Uterus (tissue), 4 donors: ENCODE results near the gene VIPR2. TPM values are rescaled to one million over a fixed set of nuclear protein-coding genes. Genes with fewer than 3 reads are reported as not detected.

Source experiments
- DNase-seq, 2 donors: peaks; one replicate each; pipeline ENCODE4 v3.0.0-alpha.2; 2019 to 2020
- H3K27ac ChIP-seq, 2 donors: fragments of 200-600 bp; sonication (generic); 1 replicate in 1 of 2; 2 replicates in 1 of 2; pipeline ENCODE4 v1.5.1; 2016 to 2018
- H3K27me3 ChIP-seq, 2 donors: fragments of 200-600 bp; sonication (generic); one replicate each; pipeline ENCODE4 v1.5.1; 2018 to 2019; ENCODE audit warnings: control low read depth in 1 of 2
- H3K36me3 ChIP-seq, 2 donors: fragments of 200-600 bp; sonication (generic); one replicate each; pipeline ENCODE4 v1.5.1; 2019; ENCODE audit warnings: control low read depth in 1 of 2
- H3K4me1 ChIP-seq, 2 donors: fragments of 200-600 bp; sonication (generic); one replicate each; pipeline ENCODE4 v1.5.1; 2018 to 2019; ENCODE audit warnings: control low read depth in 1 of 2
- H3K4me3 ChIP-seq, 2 donors: fragments of 200-600 bp; sonication (generic); 1 replicate in 1 of 2; 2 replicates in 1 of 2; pipeline ENCODE4 v1.5.1; 2018 to 2019; ENCODE audit warnings: mild to moderate bottlenecking in 1 of 2
- H3K9me3 ChIP-seq, 2 donors: fragments of 200-600 bp; sonication (generic); one replicate each; pipeline ENCODE4 v1.5.1; 2019; ENCODE audit warnings: control low read depth in 1 of 2
- CTCF ChIP-seq, 4 experiments: fragments of 200-600 bp in 2 of 4; fragments of 450-650 bp in 2 of 4; sonication (generic) in 2 of 4; IDR thresholded peaks; one replicate each; pipeline ENCODE4 v1.5.1; 2016 to 2019; ENCODE audit warnings: antibody characterized with exemption in 4 of 4, mild to moderate bottlenecking in 2 of 4, moderate library complexity in 1 of 4
- POLR2A ChIP-seq, 2 donors: fragments of 450-650 bp; IDR thresholded peaks; one replicate each; pipeline ENCODE4 v1.6.1; 2016; ENCODE audit warnings: antibody characterized with exemption in 2 of 2, mild to moderate bottlenecking in 1 of 2, moderate library complexity in 1 of 2
- intact Hi-C: fragments of 100-400 bp; cut with DNase I; formaldehyde crosslinking; loops from one replicate; pipeline ENCODE4 v1.15.1; 2023; ENCODE audit warnings: low total_unique reads
- total RNA-seq, 4 donors: library from RNA; depleted of rRNA in 3 of 4; stranded (reverse); fragments of >200 nt in 3 of 4; gene quantifications; one replicate each; pipeline versions ENCODE4 v1.1.0 to v1.2.4, GENCODE V29; 2014 to 2023
- donor health status: DM: yes; HTN: yes; CAD: no.

The VIPR2 gene, protein sequence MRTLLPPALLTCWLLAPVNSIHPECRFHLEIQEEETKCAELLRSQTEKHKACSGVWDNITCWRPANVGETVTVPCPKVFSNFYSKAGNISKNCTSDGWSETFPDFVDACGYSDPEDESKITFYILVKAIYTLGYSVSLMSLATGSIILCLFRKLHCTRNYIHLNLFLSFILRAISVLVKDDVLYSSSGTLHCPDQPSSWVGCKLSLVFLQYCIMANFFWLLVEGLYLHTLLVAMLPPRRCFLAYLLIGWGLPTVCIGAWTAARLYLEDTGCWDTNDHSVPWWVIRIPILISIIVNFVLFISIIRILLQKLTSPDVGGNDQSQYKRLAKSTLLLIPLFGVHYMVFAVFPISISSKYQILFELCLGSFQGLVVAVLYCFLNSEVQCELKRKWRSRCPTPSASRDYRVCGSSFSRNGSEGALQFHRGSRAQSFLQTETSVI
- 1 to 10 TPM; 3.1 to 9.8 (median 4.5) TPM for total RNA-seq

DNA sequence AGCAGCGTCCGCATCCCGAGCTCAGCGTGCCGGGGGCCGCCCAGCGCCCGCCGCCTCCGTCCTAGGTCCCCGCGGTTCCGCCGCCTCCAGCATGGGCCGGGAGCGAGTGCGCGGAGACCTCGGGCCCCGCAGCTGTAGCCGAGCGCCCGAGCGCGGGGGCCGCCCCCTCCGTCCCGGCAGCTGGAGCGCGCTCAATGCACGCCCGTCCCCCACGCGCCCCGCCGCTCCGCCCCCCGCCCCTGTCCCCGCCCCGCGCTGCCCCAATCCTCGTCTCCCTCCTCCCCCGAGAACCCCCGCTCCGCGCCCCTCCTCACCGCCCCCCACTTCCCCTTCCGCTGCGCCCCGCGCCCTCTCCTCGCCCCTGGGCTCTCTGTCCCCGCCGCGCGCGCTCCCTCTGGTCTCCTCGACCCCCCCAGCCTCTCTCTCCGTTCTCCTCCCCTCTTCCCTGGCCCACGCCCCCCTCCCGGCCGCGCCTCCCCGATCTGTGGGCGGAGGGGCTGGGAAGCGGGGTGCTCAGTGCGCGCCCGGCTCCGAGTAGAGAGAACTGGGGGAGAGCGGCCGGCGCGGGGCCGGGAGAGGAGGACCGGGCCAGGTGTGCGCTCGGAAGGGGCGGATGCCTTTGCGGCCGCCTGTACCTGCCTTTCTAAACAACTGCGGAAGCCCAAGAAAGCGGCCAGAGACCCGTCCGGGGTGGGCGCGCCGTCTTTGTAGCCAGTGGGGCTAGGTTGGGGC lies at the start of gene VIPR2:
VIPR2 (minus strand) TSS at position 110 of the 732 bp plus-strand sequence; CDS start at position 14, 96 bp downstream.
- peak within 1 kb of the TSS; percentile 51 to 78 for H3K4me3 ChIP-seq
- H3K4me1 ChIP-seq, result peaks cover 0 to 7% of the 10 kb centered on the region in 2 donors
- intact Hi-C loops, result no loop called here
- H3K27me3 ChIP-seq, result no peaks in the 10 kb centered on the region
- peak; percentile 49 to 56 for DNase-seq
- H3K36me3 ChIP-seq, result no peaks in the 10 kb centered on the region
- H3K27ac ChIP-seq, result peak within 1 kb of the TSS; percentile 62 to 80
- TF ChIP-seq POLR2A (IDR thresholded peaks at IDR 0.05), result no peak
- TF ChIP-seq CTCF (IDR thresholded peaks at IDR 0.05), result no peak
- H3K9me3 ChIP-seq, result no peaks in the 10 kb centered on the region

DNA sequence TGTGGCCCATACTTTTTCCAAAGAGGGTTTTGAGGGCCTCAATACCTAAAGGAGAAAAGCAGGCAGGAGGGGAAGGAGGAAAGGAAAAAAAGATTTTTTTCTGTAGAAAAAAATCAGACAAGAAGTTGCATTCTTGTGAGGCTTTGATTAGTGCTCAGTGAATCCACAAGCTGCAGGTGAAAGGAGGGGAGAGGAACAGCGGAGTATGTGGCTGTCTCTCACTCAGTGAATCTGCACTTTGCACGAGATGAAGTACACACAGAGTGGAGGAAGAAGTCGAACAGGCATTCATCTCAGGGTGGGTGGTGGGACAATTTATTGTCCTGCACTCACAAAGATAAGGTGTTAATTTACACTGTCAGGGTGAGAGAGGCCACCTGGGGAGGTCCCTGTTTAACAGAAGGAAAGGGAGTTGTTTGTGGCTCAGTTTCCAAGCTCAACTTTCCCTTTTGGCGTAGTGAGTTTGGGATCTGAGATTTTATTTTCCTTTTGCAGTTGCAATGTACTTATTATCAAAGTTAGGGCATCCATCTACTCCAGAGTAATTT lies 49.0 kb upstream of the VIPR2 start:
- no peaks in the 10 kb centered on the region for H3K36me3 ChIP-seq
- no peak for DNase-seq
- no peak for TF ChIP-seq POLR2A (IDR thresholded peaks at IDR 0.05)
- TF ChIP-seq CTCF (IDR thresholded peaks at IDR 0.05), result no peak
- no peaks in the 10 kb centered on the region for H3K27me3 ChIP-seq
- H3K4me3 ChIP-seq, result no peak overlapping the region
- H3K9me3 ChIP-seq, result no peaks in the 10 kb centered on the region
- peak overlapping the region; percentile 8 to 19 for H3K27ac ChIP-seq
- peaks cover 0 to 11% of the 10 kb centered on the region in 2 donors for H3K4me1 ChIP-seq
- intact Hi-C loops, result no loop called here

- Histone ChIP-seq H3K27me3 (no peaks in the 10 kb centered on the region), H3K4me3 (no peak overlapping the region), H3K27ac (peak overlapping the region; percentile 8 to 53), H3K9me3 (no peaks in the 10 kb centered on the region), H3K36me3 (no peaks in the 10 kb centered on the region), H3K4me1 (peaks cover 0 to 11% of the 10 kb centered on the region in 2 donors)
- no peak for DNase-seq
- intact Hi-C loops, result no loop called here
- TF ChIP-seq POLR2A (IDR thresholded peaks at IDR 0.05) (no peak), CTCF (IDR thresholded peaks at IDR 0.05) (no peak)
These were observed 48.2 kb upstream of the VIPR2 start for GRCh38 chr7:159192725-159193453.

DNA sequence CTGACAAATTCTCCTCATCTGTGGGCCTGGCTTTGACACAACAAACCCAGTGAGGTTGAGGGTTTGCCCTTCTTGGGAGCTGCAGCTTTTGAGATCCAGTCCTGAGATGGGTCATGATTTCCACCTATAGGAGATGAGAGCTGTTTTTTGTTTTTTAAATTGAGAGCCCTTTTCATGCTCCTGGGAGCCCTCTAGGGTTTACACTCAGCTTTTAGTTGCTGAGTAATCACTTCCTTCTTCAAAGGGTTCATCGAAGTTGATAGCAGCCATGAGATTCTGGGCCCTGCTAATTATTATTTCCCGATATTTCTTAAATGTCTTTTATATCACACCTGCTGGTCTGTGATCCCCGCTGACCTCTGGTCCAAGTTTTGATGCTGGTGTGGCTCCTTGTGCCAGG lies 47.3 kb upstream of the VIPR2 start:
- no peaks in the 10 kb centered on the region for H3K36me3 ChIP-seq
- TF ChIP-seq CTCF (IDR thresholded peaks at IDR 0.05), result no peak
- no peak for TF ChIP-seq POLR2A (IDR thresholded peaks at IDR 0.05)
- peaks cover 0 to 6% of the 10 kb centered on the region in 2 donors for H3K4me1 ChIP-seq
- H3K9me3 ChIP-seq, result no peaks in the 10 kb centered on the region
- intact Hi-C loops, result no loop called here
- DNase-seq, result no peak
- H3K27ac ChIP-seq, result peak overlapping the region in 1 of 2 donors; percentile 53
- H3K4me3 ChIP-seq, result no peak overlapping the region
- H3K27me3 ChIP-seq, result no peaks in the 10 kb centered on the region
